Sigmoid colon (tissue), 4 donors: ENCODE results near the gene CENPP.

Source experiments
- POLR2A ChIP-seq, 2 donors: fragments of 450-650 bp; IDR thresholded peaks; one replicate each; pipeline ENCODE4 v1.6.1; 2016; ENCODE audit warnings: antibody characterized with exemption in 2 of 2, mild to moderate bottlenecking in 2 of 2, moderate library complexity in 2 of 2
- POLR2AphosphoS5 ChIP-seq, 4 donors: sonication (generic); formaldehyde crosslinking; IDR thresholded peaks; one replicate each; pipeline ENCODE4 v1.6.1; 2017; ENCODE audit warnings: antibody characterized with exemption in 4 of 4

DNA sequence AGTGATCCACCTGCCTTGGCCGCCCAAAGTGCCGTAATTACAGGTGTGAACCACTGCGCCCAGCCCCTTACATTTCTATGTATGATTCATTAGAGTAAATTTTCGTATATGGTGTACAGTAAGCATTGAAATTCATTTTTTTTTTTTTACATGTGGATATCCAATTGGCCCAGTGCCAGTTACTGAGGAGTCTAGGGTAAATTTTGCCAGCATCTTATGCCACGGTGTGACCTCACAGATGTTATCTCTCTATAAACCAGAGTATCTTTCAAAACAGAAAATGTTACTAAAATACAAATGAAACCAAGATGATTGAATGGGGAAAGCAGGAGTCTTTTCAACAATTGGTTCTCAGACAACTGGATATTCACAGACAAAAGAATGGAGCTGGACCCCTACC is 279.5 kb downstream of the CENPP start:
- TF ChIP-seq POLR2AphosphoS5 (IDR thresholded peaks at IDR 0.05) = no peak
- no peak for TF ChIP-seq POLR2A (IDR thresholded peaks at IDR 0.05)
